Stimulated activated naive B cell treated with anti-CD40 and anti-IgM and Interleukin-4, amounts not matched to agents 10 μg/mL and 1 μg/mL and 100 μg/mL, for 72 hours (primary cell): Measurements from ENCODE around the gene POLR2A.
"Not testable (repeated sequence)": the region's sequence is repeated elsewhere in the genome, so short reads cannot be mapped to it uniquely, and the experiment has no call there.

Experiments used
- ATAC-seq, 2 donors: fragments of 150-1000 bp; cut with Tn5 transposase; replicated peaks; 2 replicates each; pipeline ENCODE4 v1.10.0; 2021; ENCODE audit warnings: moderate library complexity in 1 of 2
- DNase-seq: peaks from one replicate; pipeline ENCODE4 v3.0.0; 2021
- H3K27ac Mint-ChIP-seq: one replicate; pipeline ENCODE4 v1.8.0; 2022; ENCODE audit warnings: mild to moderate bottlenecking, mixed read lengths
- H3K27me3 Mint-ChIP-seq, 2 donors: one replicate each; pipeline ENCODE4 v1.8.0; 2022; ENCODE audit warnings: mixed read lengths in 2 of 2
- H3K36me3 Mint-ChIP-seq, 2 donors: one replicate each; pipeline ENCODE4 v1.8.0; 2022; ENCODE audit warnings: mixed read lengths in 2 of 2, mild to moderate bottlenecking in 1 of 2
- H3K4me1 Mint-ChIP-seq, 2 donors: one replicate each; pipeline ENCODE4 v1.8.0; 2022; ENCODE audit warnings: mixed read lengths in 2 of 2, mild to moderate bottlenecking in 1 of 2
- H3K4me3 Mint-ChIP-seq, 2 donors: one replicate each; pipeline ENCODE4 v1.8.0; 2022; ENCODE audit warnings: mild to moderate bottlenecking in 2 of 2, mixed read lengths in 2 of 2, moderate library complexity in 1 of 2
- H3K9me3 Mint-ChIP-seq, 2 donors: one replicate each; pipeline ENCODE4 v1.8.0; 2022; ENCODE audit warnings: mixed read lengths in 2 of 2, mild to moderate bottlenecking in 1 of 2

Gene POLR2A

GRCh38 chr17:7466639-7467341 is 17.4 kb upstream of the POLR2A start:
- Mint-ChIP-seq H3K27ac (peak overlapping the region; percentile 88), H3K9me3 (no peaks in the 10 kb centered on the region), H3K4me1 (peaks cover 18 to 30% of the 10 kb centered on the region in 2 donors), H3K36me3 (peaks cover 25 to 32% of the 10 kb centered on the region in 2 donors), H3K4me3 (peak overlapping the region in 1 of 2 donors; percentile 15), H3K27me3 (no peaks in the 10 kb centered on the region)
- ATAC-seq (no peak), DNase-seq (no peak)

GRCh38 chr17:7467498-7467897 is 16.7 kb upstream of the POLR2A start:
- DNase-seq (no peak), ATAC-seq (no peak)
- no peaks in the 10 kb centered on the region for H3K27me3 Mint-ChIP-seq
- H3K4me1 Mint-ChIP-seq, result peaks cover 20 to 35% of the 10 kb centered on the region in 2 donors
- H3K9me3 Mint-ChIP-seq, result no peaks in the 10 kb centered on the region
- H3K27ac Mint-ChIP-seq, result no peak overlapping the region
- peaks cover 25 to 32% of the 10 kb centered on the region in 2 donors for H3K36me3 Mint-ChIP-seq
- H3K4me3 Mint-ChIP-seq, result no peak overlapping the region

- DNase-seq (no peak), ATAC-seq (no peak)
- Mint-ChIP-seq H3K4me3 (no peak overlapping the region), H3K27me3 (no peaks in the 10 kb centered on the region), H3K9me3 (no peaks in the 10 kb centered on the region), H3K4me1 (peaks cover 18 to 35% of the 10 kb centered on the region in 2 donors), H3K36me3 (peaks cover 24 to 26% of the 10 kb centered on the region in 2 donors), H3K27ac (no peak overlapping the region)
Measured at GRCh38 chr17:7468290-7468689, 15.9 kb upstream of the POLR2A start.

- ATAC-seq, result no peak
- H3K4me1 Mint-ChIP-seq, result peaks cover 18 to 35% of the 10 kb centered on the region in 2 donors
- no peak for DNase-seq
- peaks cover 19 to 20% of the 10 kb centered on the region in 2 donors for H3K36me3 Mint-ChIP-seq
- H3K9me3 Mint-ChIP-seq, result no peaks in the 10 kb centered on the region
- H3K4me3 Mint-ChIP-seq, result no peak overlapping the region
- no peaks in the 10 kb centered on the region for H3K27me3 Mint-ChIP-seq
- no peak overlapping the region for H3K27ac Mint-ChIP-seq
Measured at GRCh38 chr17:7468804-7469389, 15.3 kb upstream of the POLR2A start.

- H3K4me1 Mint-ChIP-seq, result peaks cover 18 to 35% of the 10 kb centered on the region in 2 donors
- H3K9me3 Mint-ChIP-seq, result not testable (repeated sequence)
- peaks cover 15 to 16% of the 10 kb centered on the region in 2 donors for H3K36me3 Mint-ChIP-seq
Measured at GRCh38 chr17:7469843-7470242, 14.3 kb upstream of the POLR2A start.

GRCh38 chr17:7470457-7470973 is 13.7 kb upstream of the POLR2A start:
- not testable (repeated sequence) for H3K27me3 Mint-ChIP-seq, H3K27ac Mint-ChIP-seq, H3K4me3 Mint-ChIP-seq, H3K9me3 Mint-ChIP-seq, ATAC-seq, DNase-seq
- peaks cover 15% of the 10 kb centered on the region in 2 donors for H3K36me3 Mint-ChIP-seq
- H3K4me1 Mint-ChIP-seq, result peaks cover 18 to 35% of the 10 kb centered on the region in 2 donors

More at GRCh38 chr17:7469843-7470242, 14.3 kb upstream of the POLR2A start:
- not testable (repeated sequence) for ATAC-seq, H3K4me3 Mint-ChIP-seq, H3K27me3 Mint-ChIP-seq, DNase-seq, H3K27ac Mint-ChIP-seq

- Mint-ChIP-seq H3K36me3 (peaks cover 8 to 9% of the 10 kb centered on the region in 2 donors), H3K4me3 (no peak overlapping the region), H3K9me3 (no peaks in the 10 kb centered on the region), H3K27ac (no peak overlapping the region), H3K27me3 (no peaks in the 10 kb centered on the region), H3K4me1 (peaks cover 23 to 38% of the 10 kb centered on the region in 2 donors)
- ATAC-seq (no peak), DNase-seq (no peak)
Measured at GRCh38 chr17:7471729-7472128, 12.4 kb upstream of the POLR2A start.

GRCh38 chr17:7474767-7475166 is 9.4 kb upstream of the POLR2A start:
- not testable (repeated sequence) for H3K36me3 Mint-ChIP-seq, DNase-seq, ATAC-seq, H3K27ac Mint-ChIP-seq, H3K9me3 Mint-ChIP-seq, H3K27me3 Mint-ChIP-seq, H3K4me3 Mint-ChIP-seq
- H3K4me1 Mint-ChIP-seq, result peaks cover 31 to 42% of the 10 kb centered on the region in 2 donors

- Mint-ChIP-seq H3K9me3 (no peaks in the 10 kb centered on the region), H3K36me3 (peaks cover 3 to 4% of the 10 kb centered on the region in 2 donors), H3K4me1 (peaks cover 35 to 53% of the 10 kb centered on the region in 2 donors), H3K27ac (no peak overlapping the region), H3K4me3 (no peak overlapping the region), H3K27me3 (no peaks in the 10 kb centered on the region)
- DNase-seq, result no peak
- ATAC-seq, result no peak
Measured at GRCh38 chr17:7475764-7476422, 8.3 kb upstream of the POLR2A start.

- ATAC-seq (no peak), DNase-seq (no peak)
- Mint-ChIP-seq H3K9me3 (no peaks in the 10 kb centered on the region), H3K27ac (peak overlapping the region; percentile 16), H3K27me3 (no peaks in the 10 kb centered on the region), H3K36me3 (peaks cover 3 to 4% of the 10 kb centered on the region in 2 donors), H3K4me1 (peaks cover 39 to 58% of the 10 kb centered on the region in 2 donors), H3K4me3 (no peak overlapping the region)
Measured at GRCh38 chr17:7476494-7476893, 7.7 kb upstream of the POLR2A start.

- H3K9me3 Mint-ChIP-seq, result no peaks in the 10 kb centered on the region
- H3K4me3 Mint-ChIP-seq, result no peak overlapping the region
- H3K27ac Mint-ChIP-seq, result no peak overlapping the region
- no peaks in the 10 kb centered on the region for H3K27me3 Mint-ChIP-seq
- ATAC-seq (no peak), DNase-seq (no peak)
- H3K4me1 Mint-ChIP-seq, result peaks cover 41 to 59% of the 10 kb centered on the region in 2 donors
- H3K36me3 Mint-ChIP-seq, result peaks cover 3 to 4% of the 10 kb centered on the region in 2 donors
Measured at GRCh38 chr17:7476951-7477350, 7.2 kb upstream of the POLR2A start.

GRCh38 chr17:7477392-7478275 is 6.5 kb upstream of the POLR2A start:
- Mint-ChIP-seq H3K27me3 (no peaks in the 10 kb centered on the region), H3K4me3 (peak overlapping the region; percentile 88 to 93), H3K36me3 (peaks cover 3 to 4% of the 10 kb centered on the region in 2 donors), H3K4me1 (peaks cover 46 to 62% of the 10 kb centered on the region in 2 donors), H3K27ac (peak overlapping the region; percentile 77), H3K9me3 (no peaks in the 10 kb centered on the region)
- no peak for DNase-seq
- ATAC-seq, result peak in 1 of 2 donors; percentile 3

GRCh38 chr17:7478276-7479212 is 5.6 kb upstream of the POLR2A start:
- Mint-ChIP-seq H3K27ac (peak overlapping the region; percentile 77), H3K4me3 (peak overlapping the region; percentile 88 to 93), H3K9me3 (no peaks in the 10 kb centered on the region), H3K4me1 (peaks cover 51 to 68% of the 10 kb centered on the region in 2 donors), H3K36me3 (peaks cover 3 to 4% of the 10 kb centered on the region in 2 donors), H3K27me3 (no peaks in the 10 kb centered on the region)
- peak; percentile 26 to 30 for ATAC-seq
- DNase-seq, result no peak
